ENCODE data around the gene TMEM87B.
"Not testable (repeated sequence)": the region's sequence is repeated elsewhere in the genome, so short reads cannot be mapped to it uniquely, and the experiment has no call there.

TMEM87B gene

GRCh38 chr2:112138159-112139032, 83.3 kb downstream of the TMEM87B start, which contains the start of gene FBLN7:
FBLN7 (plus strand) TSS chr2:112138385; CDS start chr2:112138656, 271 bp downstream.
- peak within 1 kb of the TSS; percentile 51 for H3K4me3 ChIP-seq (ENCODE audit: low read depth, low read length)
- no peak for TF ChIP-seq CTCF (IDR thresholded peaks at IDR 0.05; ENCODE audit: low read depth, low read length, missing control alignments)
- DNase-seq (ENCODE audit: low read depth), result no peak

- H3K4me3 ChIP-seq (ENCODE audit: low read depth, low read length); DNase-seq (ENCODE audit: low read depth): not testable (repeated sequence)
Observed at GRCh38 chr2:112139033-112139614, 84.1 kb downstream of the TMEM87B start.

GRCh38 chr2:112139661-112140204, 84.7 kb downstream of the TMEM87B start:
- H3K4me3 ChIP-seq (ENCODE audit: low read depth, low read length); DNase-seq (ENCODE audit: low read depth): not testable (repeated sequence)

- no peak overlapping the region for H3K4me3 ChIP-seq (ENCODE audit: low read depth, low read length)
- TF ChIP-seq CTCF (IDR thresholded peaks at IDR 0.05; ENCODE audit: low read depth, low read length, missing control alignments), result no peak
- DNase-seq (ENCODE audit: low read depth), result no peak
Observed at GRCh38 chr2:112140205-112140802, 85.2 kb downstream of the TMEM87B start.

- TF ChIP-seq CTCF (IDR thresholded peaks at IDR 0.05; ENCODE audit: low read depth, low read length, missing control alignments), result no peak
- H3K4me3 ChIP-seq (ENCODE audit: low read depth, low read length), result no peak overlapping the region
Observed at GRCh38 chr2:112140899-112141625, 86.0 kb downstream of the TMEM87B start.

GRCh38 chr2:112141626-112142007, 86.5 kb downstream of the TMEM87B start:
- no peak for DNase-seq (ENCODE audit: low read depth)
- TF ChIP-seq CTCF (IDR thresholded peaks at IDR 0.05; ENCODE audit: low read depth, low read length, missing control alignments), result no peak

More at GRCh38 chr2:112140899-112141625, 86.0 kb downstream of the TMEM87B start:
- DNase-seq (ENCODE audit: low read depth), result no peak

GRCh38 chr2:112142525-112143078, 87.5 kb downstream of the TMEM87B start:
- TF ChIP-seq CTCF (IDR thresholded peaks at IDR 0.05; ENCODE audit: low read depth, low read length, missing control alignments), result no peak
- no peak overlapping the region for H3K4me3 ChIP-seq (ENCODE audit: low read depth, low read length)
- no peak for DNase-seq (ENCODE audit: low read depth)

More at GRCh38 chr2:112141626-112142007, 86.5 kb downstream of the TMEM87B start:
- H3K4me3 ChIP-seq (ENCODE audit: low read depth, low read length), result no peak overlapping the region
